ENCODE data around the gene PVALEF.

Gene PVALEF

DNA sequence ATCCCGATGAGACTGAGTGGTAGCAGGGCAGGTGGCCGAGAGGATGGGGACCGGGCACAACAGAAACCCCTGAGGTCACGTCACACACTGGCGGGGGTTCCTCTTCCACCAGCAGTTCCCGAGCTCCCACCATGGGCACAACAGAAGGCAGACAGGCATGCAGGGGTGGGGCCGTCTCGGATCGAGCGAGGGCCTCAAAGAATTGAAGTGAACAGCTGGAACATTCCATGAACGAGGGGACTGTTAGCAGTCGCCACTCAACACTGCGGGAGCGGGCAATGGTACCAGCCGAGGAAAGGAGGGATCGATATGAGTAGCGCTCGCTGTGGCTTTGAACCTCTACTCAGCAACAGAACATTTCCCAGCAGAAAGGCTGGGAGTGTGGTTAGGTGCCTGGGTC is 52.2 kb downstream of the PVALEF start:
- TF ChIP-seq, protein P1, sequence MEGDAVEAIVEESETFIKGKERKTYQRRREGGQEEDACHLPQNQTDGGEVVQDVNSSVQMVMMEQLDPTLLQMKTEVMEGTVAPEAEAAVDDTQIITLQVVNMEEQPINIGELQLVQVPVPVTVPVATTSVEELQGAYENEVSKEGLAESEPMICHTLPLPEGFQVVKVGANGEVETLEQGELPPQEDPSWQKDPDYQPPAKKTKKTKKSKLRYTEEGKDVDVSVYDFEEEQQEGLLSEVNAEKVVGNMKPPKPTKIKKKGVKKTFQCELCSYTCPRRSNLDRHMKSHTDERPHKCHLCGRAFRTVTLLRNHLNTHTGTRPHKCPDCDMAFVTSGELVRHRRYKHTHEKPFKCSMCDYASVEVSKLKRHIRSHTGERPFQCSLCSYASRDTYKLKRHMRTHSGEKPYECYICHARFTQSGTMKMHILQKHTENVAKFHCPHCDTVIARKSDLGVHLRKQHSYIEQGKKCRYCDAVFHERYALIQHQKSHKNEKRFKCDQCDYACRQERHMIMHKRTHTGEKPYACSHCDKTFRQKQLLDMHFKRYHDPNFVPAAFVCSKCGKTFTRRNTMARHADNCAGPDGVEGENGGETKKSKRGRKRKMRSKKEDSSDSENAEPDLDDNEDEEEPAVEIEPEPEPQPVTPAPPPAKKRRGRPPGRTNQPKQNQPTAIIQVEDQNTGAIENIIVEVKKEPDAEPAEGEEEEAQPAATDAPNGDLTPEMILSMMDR (IDR thresholded peaks at IDR 0.05; ENCODE audit: low read depth, low read length), result no peak

DNA sequence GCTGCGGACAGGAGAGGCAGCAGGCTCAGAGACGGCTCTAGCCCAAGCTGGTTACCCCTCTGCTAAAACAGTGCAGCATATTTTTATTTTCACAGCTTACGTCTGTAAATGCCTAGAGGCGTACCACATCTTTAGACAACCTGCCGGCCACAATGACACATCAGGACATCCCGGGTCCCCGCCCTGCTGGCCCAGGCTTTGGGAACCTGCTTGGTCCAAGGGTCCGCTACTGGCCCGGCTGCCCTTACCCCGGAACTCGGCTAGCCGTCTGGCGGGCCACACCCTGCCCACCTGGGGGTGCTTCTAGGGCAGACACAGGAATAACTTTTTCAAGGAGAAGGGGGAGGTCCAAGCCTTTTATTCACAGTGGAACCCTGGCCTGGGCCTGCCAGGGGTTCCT is 53.2 kb downstream of the PVALEF start:
- TF ChIP-seq, protein P1 (IDR thresholded peaks at IDR 0.05; ENCODE audit: low read depth, low read length), result no peak

More for the DNA sequence above, 52.2 kb downstream of the PVALEF start:
- H3K4me3 ChIP-seq (ENCODE audit: low read depth, low read length), result no peak overlapping the region

DNA sequence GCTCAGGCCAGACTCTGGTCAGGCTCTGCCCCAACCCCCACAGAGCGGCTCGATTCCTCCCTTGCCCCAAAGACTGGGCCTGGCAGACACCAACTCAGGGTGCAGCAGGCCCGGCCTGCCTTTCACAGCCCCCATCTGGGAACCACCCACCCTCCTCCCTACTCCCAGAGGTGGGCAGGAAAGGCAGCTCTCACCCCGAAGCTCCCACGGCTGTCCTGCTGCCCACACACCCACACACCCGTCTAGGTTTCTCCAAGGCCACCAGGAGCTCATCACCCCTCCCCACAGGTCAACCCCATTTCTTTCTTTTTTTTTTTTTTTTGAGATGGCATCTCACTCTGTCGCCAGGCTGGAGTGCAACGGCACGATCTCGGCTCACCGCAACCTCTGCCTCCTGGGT is 53.7 kb downstream of the PVALEF start:
- TF ChIP-seq, protein P1 (IDR thresholded peaks at IDR 0.05; ENCODE audit: low read depth, low read length), result no peak
- H3K4me3 ChIP-seq (ENCODE audit: low read depth, low read length), result no peak overlapping the region

More for the DNA sequence above, 53.2 kb downstream of the PVALEF start:
- H3K4me3 ChIP-seq (ENCODE audit: low read depth, low read length), result no peak overlapping the region

DNA sequence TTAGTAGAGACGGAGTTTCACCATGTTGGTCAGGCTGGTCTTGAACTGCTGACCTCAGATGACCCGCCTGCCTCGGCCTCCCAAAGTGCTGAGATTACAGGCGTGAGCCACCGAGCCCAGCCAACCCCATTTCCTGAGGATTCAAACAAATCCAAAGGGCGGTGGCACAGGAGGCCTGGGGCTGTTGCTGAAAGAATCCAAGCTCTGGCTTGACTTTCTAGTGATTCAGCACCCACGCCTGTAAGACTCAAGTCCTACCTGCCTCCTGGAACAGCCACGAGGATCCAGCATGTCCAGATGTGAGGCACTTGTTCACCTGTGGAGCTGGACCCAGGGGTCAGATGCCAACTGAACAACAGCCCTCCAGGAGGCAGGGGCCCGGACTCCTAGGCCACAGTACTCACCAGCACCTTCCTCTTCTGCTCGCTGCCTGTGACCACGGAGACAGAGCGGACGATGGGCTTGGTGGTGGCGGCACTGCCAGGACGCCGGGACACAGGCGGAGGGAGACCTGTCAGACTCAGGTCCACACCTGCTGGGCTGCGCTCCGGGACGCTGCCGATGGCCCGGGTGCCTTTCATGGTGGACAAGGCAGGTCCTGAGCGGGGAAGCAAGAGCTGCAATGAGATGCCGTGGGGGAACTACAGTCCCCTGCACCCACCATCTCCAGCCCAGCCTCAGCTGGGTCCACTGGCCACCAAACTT is 54.3 kb downstream of the PVALEF start:
- H3K4me3 ChIP-seq (ENCODE audit: low read depth, low read length), result no peak overlapping the region
- TF ChIP-seq, protein P1 (IDR thresholded peaks at IDR 0.05; ENCODE audit: low read depth, low read length), result no peak

DNA sequence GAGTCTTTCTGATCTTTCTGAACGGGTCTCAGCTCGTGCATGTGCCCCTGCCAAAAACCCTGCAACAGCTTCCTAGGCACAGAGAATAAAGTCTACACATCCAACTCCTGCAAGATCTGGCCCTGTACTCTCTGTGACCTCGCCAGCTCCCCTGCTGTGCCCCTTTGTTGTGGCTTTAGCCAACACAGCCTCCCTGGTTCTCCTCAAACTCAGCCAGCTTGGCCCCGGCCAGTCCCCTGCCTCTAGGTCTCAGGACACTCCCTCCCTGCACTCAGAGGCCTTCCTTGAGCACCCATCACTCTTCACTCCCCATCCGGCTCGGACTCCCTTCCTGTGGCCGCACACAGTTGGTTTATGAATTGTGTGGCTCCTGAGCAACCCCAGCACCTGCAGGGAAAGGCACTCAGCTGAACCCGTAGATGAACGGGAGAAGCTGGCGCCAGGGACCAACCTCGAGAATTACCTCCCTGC is 56.1 kb downstream of the PVALEF start:
- TF ChIP-seq, protein P1 (IDR thresholded peaks at IDR 0.05; ENCODE audit: low read depth, low read length), result no peak
- no peak overlapping the region for H3K4me3 ChIP-seq (ENCODE audit: low read depth, low read length)

DNA sequence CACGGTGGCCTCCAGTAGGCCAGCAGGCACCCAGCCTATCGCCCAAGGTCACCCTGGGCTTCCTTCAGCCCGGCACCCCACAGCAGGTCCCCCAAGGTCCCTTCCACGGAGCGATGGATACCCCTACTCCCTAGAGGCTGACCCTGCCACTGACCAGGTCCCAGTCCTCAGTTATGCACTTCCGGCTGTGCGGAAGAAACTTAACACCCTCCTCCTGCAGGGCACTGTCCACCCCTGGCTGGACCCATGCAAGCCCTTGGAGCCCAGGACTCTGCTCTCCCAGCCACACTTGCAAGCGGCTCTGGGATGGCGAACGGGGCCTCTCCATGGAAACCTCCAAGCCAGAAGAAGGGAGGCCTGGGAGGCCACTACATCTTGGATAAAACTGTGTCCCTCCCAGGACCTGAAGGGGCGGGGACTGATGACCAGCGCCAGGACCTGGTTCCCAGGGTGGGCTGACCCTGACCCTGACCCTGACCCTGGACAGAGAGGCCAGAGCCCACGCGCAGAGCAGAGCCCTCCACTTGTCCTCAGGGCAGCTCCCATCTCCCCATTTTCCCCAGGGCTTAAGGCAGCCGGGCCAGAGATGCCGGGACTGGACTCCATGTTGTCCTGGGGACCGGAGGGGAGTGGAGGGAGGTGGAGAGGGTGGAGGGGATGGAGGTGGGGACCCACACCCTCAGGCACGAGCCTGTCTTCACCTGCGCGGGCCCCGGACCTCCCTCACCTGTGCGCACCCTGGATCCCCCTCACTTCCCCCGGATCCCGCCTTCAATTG is 56.7 kb downstream of the PVALEF start:
- TF ChIP-seq, protein P1 (IDR thresholded peaks at IDR 0.05; ENCODE audit: low read depth, low read length), result no peak
- H3K4me3 ChIP-seq (ENCODE audit: low read depth, low read length), result peak overlapping the region; percentile 81

DNA sequence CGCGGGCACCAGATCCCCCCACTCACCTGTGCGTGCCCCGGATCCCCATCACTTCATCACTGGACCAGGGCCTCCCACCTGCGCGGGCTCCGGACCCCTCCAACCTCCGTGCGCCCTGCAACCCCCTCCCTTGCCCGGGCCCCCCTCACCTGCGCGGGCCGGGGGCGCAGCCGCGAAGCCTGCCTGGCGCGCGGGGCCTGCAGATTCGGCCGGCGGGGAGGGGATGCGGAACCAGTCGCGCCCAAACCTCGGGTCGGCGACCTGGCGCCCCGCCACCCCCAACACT is 57.3 kb downstream of the PVALEF start:
- peak overlapping the region; percentile 81 for H3K4me3 ChIP-seq (ENCODE audit: low read depth, low read length)
- TF ChIP-seq, protein P1 (IDR thresholded peaks at IDR 0.05; ENCODE audit: low read depth, low read length), result no peak

Measured in WI38 (cell line).